ENCODE results near the gene MAGI1.

DNA sequence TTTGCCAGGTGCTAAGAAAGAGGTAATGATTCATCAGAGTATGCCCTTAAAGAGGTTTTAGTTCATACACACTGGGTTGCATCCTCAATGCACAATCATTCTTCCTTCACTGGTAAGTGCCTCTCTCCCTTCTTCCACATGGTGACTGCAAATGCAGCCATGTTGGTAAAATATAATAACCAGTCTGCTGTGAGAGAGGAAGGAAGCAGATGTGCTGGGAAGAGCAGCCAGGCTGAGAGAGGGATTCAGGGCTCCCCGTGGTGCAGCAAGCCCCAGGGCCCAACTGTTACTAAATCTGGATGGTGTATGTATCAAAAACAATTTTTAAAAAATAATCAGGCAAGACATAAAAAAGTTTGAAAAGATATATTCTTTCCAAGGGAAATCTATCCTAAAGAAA lies 498.1 kb downstream of the MAGI1 start:
- TF ChIP-seq CTCF (IDR thresholded peaks at IDR 0.05; ENCODE audit: insufficient read depth, low read length, poor library complexity, severe bottlenecking): no peak
- no peak for TF ChIP-seq EZH2phosphoT487 (conservative IDR thresholded peaks at IDR 0.05; ENCODE audit: low read length)
